ENCODE results near the gene HLA-DRB1.
A peak's percentile ranks its signal among the peaks of the same experiment; 100 is the strongest.
"Not testable (repeated sequence)": the region's sequence is repeated elsewhere in the genome, so short reads cannot be mapped to it uniquely, and the experiment has no call there.

Gene HLA-DRB1

GRCh38 chr6:32558426-32559057, 31.1 kb downstream of the HLA-DRB1 start:
- no peak for DNase-seq (ENCODE audit: low spot score)

- DNase-seq (ENCODE audit: low spot score), result no peak
These were observed 35.3 kb downstream of the HLA-DRB1 start for GRCh38 chr6:32554116-32554965.

- no peak for DNase-seq (ENCODE audit: low spot score)
These were observed 36.5 kb downstream of the HLA-DRB1 start for GRCh38 chr6:32553037-32553742.

GRCh38 chr6:32551410-32551809, 38.2 kb downstream of the HLA-DRB1 start:
- DNase-seq (ENCODE audit: low spot score), result no peak

DNA sequence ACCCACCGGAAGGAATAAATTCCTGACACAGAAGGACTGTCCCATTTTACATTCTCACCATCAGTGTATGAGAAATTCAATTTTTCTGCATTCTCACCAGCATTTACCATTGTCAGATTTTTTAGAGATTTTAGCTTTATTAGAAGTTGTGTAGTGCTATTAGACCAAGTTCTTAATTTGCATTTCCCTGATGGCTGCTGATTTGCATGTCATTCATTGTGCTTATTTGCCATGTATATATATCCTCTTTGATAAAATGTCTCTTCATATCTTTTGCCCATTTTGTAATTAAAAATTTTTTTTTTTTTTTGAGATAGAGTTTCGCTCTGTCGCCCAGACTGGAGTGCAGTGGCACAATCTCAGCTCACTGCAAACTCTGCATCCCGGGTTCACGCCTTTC, 49.8 kb downstream of the HLA-DRB1 start:
- no peak for DNase-seq (ENCODE audit: low spot score)

GRCh38 chr6:32530431-32530793, 59.2 kb downstream of the HLA-DRB1 start:
- DNase-seq (ENCODE audit: low spot score), result not testable (repeated sequence)

- peak; percentile 17 for DNase-seq (ENCODE audit: low spot score)
These were observed 59.8 kb downstream of the HLA-DRB1 start, which contains the start of gene HLA-DRB5 for GRCh38 chr6:32529697-32530430. Gene HLA-DRB5 (minus strand): TSS chr6:32530287. CDS start chr6:32530224, 63 bp downstream.

Data from activated CD4-positive, alpha-beta T cell treated with anti-CD3 and anti-CD28 coated beads, Interleukin-2, Interleukin-4, amounts not matched to agents 100 ng/mL and 50 ng/mL, durations not matched to agents 16 hours and 8 hours (primary cell).